ENCODE results near the gene MCC.
A peak's percentile ranks its signal among the peaks of the same experiment; 100 is the strongest.

The MCC gene

GRCh38 chr5:113177225-113177624 lies 311.0 kb downstream of the MCC start:
- Histone ChIP-seq H3K27ac (peak overlapping the region; percentile 90), H3K27me3 (ENCODE audit: insufficient read depth, low read depth, severe bottlenecking) (no peaks in the 10 kb centered on the region), H3K9me3 (ENCODE audit: severe bottlenecking) (no peaks in the 10 kb centered on the region), H3K36me3 (peaks cover 91% of the 10 kb centered on the region), H3K4me3 (ENCODE audit: low read depth, low read length) (no peak overlapping the region)
- no peak for DNase-seq
- no peak for TF ChIP-seq CTCF (IDR thresholded peaks at IDR 0.05; ENCODE audit: low read depth, low read length)

- H3K27me3 ChIP-seq (ENCODE audit: insufficient read depth, low read depth, severe bottlenecking), result no peaks in the 10 kb centered on the region
- H3K4me3 ChIP-seq (ENCODE audit: low read depth, low read length), result no peak overlapping the region
- no peak for TF ChIP-seq CTCF (IDR thresholded peaks at IDR 0.05; ENCODE audit: low read depth, low read length)
- H3K9me3 ChIP-seq (ENCODE audit: severe bottlenecking), result no peaks in the 10 kb centered on the region
- no peak for DNase-seq
- peaks cover 91% of the 10 kb centered on the region for H3K36me3 ChIP-seq
- peak overlapping the region; percentile 90 for H3K27ac ChIP-seq
These were observed 311.5 kb downstream of the MCC start for GRCh38 chr5:113176734-113177133.

GRCh38 chr5:113176196-113176595 lies 312.1 kb downstream of the MCC start:
- Histone ChIP-seq H3K27ac (peak overlapping the region; percentile 2; the same call in 1 of the 2 replicates), H3K4me3 (ENCODE audit: low read depth, low read length) (no peak overlapping the region), H3K36me3 (peaks cover 91% of the 10 kb centered on the region), H3K9me3 (ENCODE audit: severe bottlenecking) (no peaks in the 10 kb centered on the region), H3K27me3 (ENCODE audit: insufficient read depth, low read depth, severe bottlenecking) (no peaks in the 10 kb centered on the region)
- no peak for TF ChIP-seq CTCF (IDR thresholded peaks at IDR 0.05; ENCODE audit: low read depth, low read length)
- DNase-seq, result no peak

GRCh38 chr5:113172231-113172826 lies 315.9 kb downstream of the MCC start:
- H3K4me3 ChIP-seq (ENCODE audit: low read depth, low read length), result no peak overlapping the region
- no peak for TF ChIP-seq CTCF (IDR thresholded peaks at IDR 0.05; ENCODE audit: low read depth, low read length)
- H3K36me3 ChIP-seq, result peaks cover 91% of the 10 kb centered on the region

GRCh38 chr5:113171520-113171919 lies 316.7 kb downstream of the MCC start:
- no peak for DNase-seq
- no peak overlapping the region for H3K4me3 ChIP-seq (ENCODE audit: low read depth, low read length)

More at GRCh38 chr5:113172231-113172826, 315.9 kb downstream of the MCC start:
- no peak for DNase-seq
- peak overlapping the region; percentile 60 for H3K27ac ChIP-seq
- H3K27me3 ChIP-seq (ENCODE audit: insufficient read depth, low read depth, severe bottlenecking), result no peaks in the 10 kb centered on the region
- H3K9me3 ChIP-seq (ENCODE audit: severe bottlenecking), result no peaks in the 10 kb centered on the region

More at GRCh38 chr5:113171520-113171919, 316.7 kb downstream of the MCC start:
- TF ChIP-seq CTCF (IDR thresholded peaks at IDR 0.05; ENCODE audit: low read depth, low read length), result no peak
- peaks cover 91% of the 10 kb centered on the region for H3K36me3 ChIP-seq
- H3K27ac ChIP-seq, result peak overlapping the region; percentile 60
- H3K27me3 ChIP-seq (ENCODE audit: insufficient read depth, low read depth, severe bottlenecking), result no peaks in the 10 kb centered on the region
- no peaks in the 10 kb centered on the region for H3K9me3 ChIP-seq (ENCODE audit: severe bottlenecking)
